ENCODE data around the gene KCNJ5.

KCNJ5 gene

GRCh38 chr11:128860571-128861361 is 30.4 kb upstream of the KCNJ5 start:
- no peak overlapping the region for H3K4me3 ChIP-seq (ENCODE audit: low read depth, low read length)
- no peak for DNase-seq (ENCODE audit: low read depth)
- no peak for TF ChIP-seq CTCF (IDR thresholded peaks at IDR 0.05; ENCODE audit: control insufficient read depth, extremely low read depth, insufficient read depth)

- no peak for TF ChIP-seq CTCF (IDR thresholded peaks at IDR 0.05; ENCODE audit: control insufficient read depth, extremely low read depth, insufficient read depth)
- DNase-seq (ENCODE audit: low read depth) = no peak
- H3K4me3 ChIP-seq (ENCODE audit: low read depth, low read length) = no peak overlapping the region
Measured at GRCh38 chr11:128862406-128862805, 28.8 kb upstream of the KCNJ5 start.

- no peak overlapping the region for H3K4me3 ChIP-seq (ENCODE audit: low read depth, low read length)
- no peak for TF ChIP-seq CTCF (IDR thresholded peaks at IDR 0.05; ENCODE audit: control insufficient read depth, extremely low read depth, insufficient read depth)
- DNase-seq (ENCODE audit: low read depth) = no peak
Measured at GRCh38 chr11:128862908-128863660, 28.1 kb upstream of the KCNJ5 start.

- no peak for TF ChIP-seq CTCF (IDR thresholded peaks at IDR 0.05; ENCODE audit: control insufficient read depth, extremely low read depth, insufficient read depth)
- DNase-seq (ENCODE audit: low read depth) = no peak
Measured at GRCh38 chr11:128865490-128865889, 25.7 kb upstream of the KCNJ5 start.

GRCh38 chr11:128867277-128867676 is 23.9 kb upstream of the KCNJ5 start, which contains the start of gene KCNJ1:
Gene KCNJ1, minus strand, starts transcription at chr11:128867296. Its CDS starts 27,053 bp downstream, at chr11:128840243.
- no peak within 1 kb of the TSS for H3K4me3 ChIP-seq (ENCODE audit: low read depth, low read length)
- no peak for TF ChIP-seq CTCF (IDR thresholded peaks at IDR 0.05; ENCODE audit: control insufficient read depth, extremely low read depth, insufficient read depth)
- no peak for DNase-seq (ENCODE audit: low read depth)

More at GRCh38 chr11:128865490-128865889, 25.7 kb upstream of the KCNJ5 start:
- H3K4me3 ChIP-seq (ENCODE audit: low read depth, low read length) = no peak overlapping the region

GRCh38 chr11:128868841-128869671 is 22.1 kb upstream of the KCNJ5 start:
- no peak overlapping the region for H3K4me3 ChIP-seq (ENCODE audit: low read depth, low read length)
- TF ChIP-seq CTCF (IDR thresholded peaks at IDR 0.05; ENCODE audit: control insufficient read depth, extremely low read depth, insufficient read depth) = no peak
- no peak for DNase-seq (ENCODE audit: low read depth)
